Hepatocyte (in vitro differentiated cells): ENCODE data around the gene EXD3. TPM values are rescaled to one million over a fixed set of nuclear protein-coding genes. Genes with fewer than 3 reads are reported as not detected.

Experiments used
- DNase-seq: peaks from one replicate; pipeline ENCODE4 v3.0.0-alpha.2; 2016; ENCODE audit warnings: low spot score
- H2AFZ ChIP-seq: fragments of 200-600 bp; sonication (generic); 2 replicates; pipeline ENCODE4 v1.6.0; 2016; ENCODE audit warnings: antibody characterized with exemption, mild to moderate bottlenecking
- H3K27ac ChIP-seq: fragments of 200-600 bp; sonication (generic); 2 replicates; pipeline ENCODE4 v1.5.1; 2016; ENCODE audit warnings: mild to moderate bottlenecking
- H3K27me3 ChIP-seq: fragments of 200-600 bp; sonication (generic); 2 replicates; pipeline ENCODE4 v1.6.1; 2016
- H3K36me3 ChIP-seq: fragments of 200-600 bp; sonication (generic); replicated peaks from 2 replicates; pipeline ENCODE4 v1.5.1; 2016; ENCODE audit warnings: low read depth; ENCODE audit not compliant: insufficient read depth
- H3K4me1 ChIP-seq: fragments of 200-600 bp; sonication (generic); 2 replicates; pipeline ENCODE4 v1.5.1; 2016; ENCODE audit warnings: mild to moderate bottlenecking, moderate library complexity; ENCODE audit not compliant: insufficient read depth
- H3K4me2 ChIP-seq: fragments of 200-600 bp; sonication (generic); 2 replicates; pipeline ENCODE4 v1.6.0; 2016
- H3K4me3 ChIP-seq: fragments of 200-600 bp; sonication (generic); 2 replicates; pipeline ENCODE4 v1.5.1; 2016; ENCODE audit warnings: mild to moderate bottlenecking
- H3K79me2 ChIP-seq: fragments of 200-600 bp; sonication (generic); 2 replicates; pipeline ENCODE4 v1.6.0; 2017; ENCODE audit warnings: mild to moderate bottlenecking
- H3K9me2 ChIP-seq: fragments of 200-600 bp; sonication (generic); replicated peaks from 2 replicates; pipeline ENCODE4 v1.6.0; 2017; ENCODE audit warnings: mild to moderate bottlenecking; ENCODE audit not compliant: insufficient read depth
- H3K9me3 ChIP-seq: fragments of 200-600 bp; sonication (generic); 2 replicates; pipeline ENCODE4 v1.5.1; 2016; ENCODE audit warnings: low read depth, mild to moderate bottlenecking
- H4K20me1 ChIP-seq: fragments of 200-600 bp; sonication (generic); 2 replicates; pipeline ENCODE4 v1.6.0; 2016; ENCODE audit warnings: mild to moderate bottlenecking; ENCODE audit not compliant: insufficient read depth, poor library complexity, severe bottlenecking
- CTCF ChIP-seq: fragments of 200-600 bp; sonication (generic); IDR thresholded peaks from 2 replicates; pipeline ENCODE4 v1.5.1; 2016; ENCODE audit warnings: antibody characterized with exemption, mild to moderate bottlenecking; ENCODE audit not compliant: poor library complexity
- EZH2 ChIP-seq: fragments of 200-600 bp; sonication (generic); IDR thresholded peaks from 2 replicates; pipeline ENCODE4 v1.6.1; 2016; ENCODE audit warnings: antibody characterized with exemption, mild to moderate bottlenecking, borderline replicate concordance
- EZH2phosphoT487 ChIP-seq: fragments of 200-600 bp; sonication (generic); IDR thresholded peaks from one replicate; pipeline ENCODE4 v1.6.1; 2018; ENCODE audit warnings: antibody characterized with exemption, mild to moderate bottlenecking, low read depth, moderate library complexity; ENCODE audit not compliant: unreplicated experiment, severe bottlenecking
- WGBS: methylation state at CpG from one replicate; pipeline ENCODE4 v1.1.6; 2016; ENCODE audit warnings: low lambda C conversion rate; ENCODE audit errors: missing lambda C conversion rate; 5-methylcytosine and 5-hydroxymethylcytosine counted together
- polyA plus RNA-seq: library from polyadenylated mRNA; unstranded; fragments of >200 nt; fragmentation: Nextera tagmentation; extraction: Ambion mirVana; gene quantifications from 2 replicates; pipeline ENCODE4 v1.2.1, GENCODE V29; 2016
- total RNA-seq: library from RNA; depleted of rRNA; stranded (reverse); fragments of >200 nt; gene quantifications from 2 replicates; pipeline ENCODE4 v1.2.3, GENCODE V29; 2014

EXD3 gene
- total and polyA plus RNA-seq, 2 experiments from 2014 or later, result 11.8 to 21.6 TPM

GRCh38 chr9:137275588-137276472 is 147.1 kb downstream of the EXD3 start:
- DNase-seq, result peak; percentile 3
- no peaks in the 10 kb centered on the region for H3K27me3 ChIP-seq
- H3K9me3 ChIP-seq, result no peaks in the 10 kb centered on the region
- no peak overlapping the region for H3K4me3 ChIP-seq
- TF ChIP-seq EZH2phosphoT487 (no peak), EZH2 (no peak), CTCF (no peak)
- H3K4me1 ChIP-seq, result peaks cover 21% of the 10 kb centered on the region
- H3K36me3 ChIP-seq, result no peaks in the 10 kb centered on the region
- peak overlapping the region; percentile 49 for H3K27ac ChIP-seq
- no peaks in the 10 kb centered on the region for H3K9me2 ChIP-seq
- WGBS, result 91% methylated on average over 20 of the region's 24 CpGs
- no peaks in the 10 kb centered on the region for H3K79me2 ChIP-seq
- no peak overlapping the region for H3K4me2 ChIP-seq
- H2AFZ ChIP-seq, result no peak overlapping the region
- no peaks in the 10 kb centered on the region for H4K20me1 ChIP-seq

- no peak overlapping the region for H3K27ac ChIP-seq
- 96% methylated on average over 10 of the region's 10 CpGs for whole genome bisulfite sequencing
- no peaks in the 10 kb centered on the region for H3K9me3 ChIP-seq
- no peak for DNase-seq
- H3K9me2 ChIP-seq, result no peaks in the 10 kb centered on the region
- H3K4me3 ChIP-seq, result no peak overlapping the region
- H3K79me2 ChIP-seq, result no peaks in the 10 kb centered on the region
- no peaks in the 10 kb centered on the region for H3K36me3 ChIP-seq
- peaks cover 17% of the 10 kb centered on the region for H3K4me1 ChIP-seq
- no peak overlapping the region for H3K4me2 ChIP-seq
- H4K20me1 ChIP-seq, result no peaks in the 10 kb centered on the region
- H3K27me3 ChIP-seq, result no peaks in the 10 kb centered on the region
- no peak for TF ChIP-seq CTCF
- TF ChIP-seq EZH2phosphoT487, result no peak
- no peak for TF ChIP-seq EZH2
- no peak overlapping the region for H2AFZ ChIP-seq
Observed at GRCh38 chr9:137275203-137275587, 147.8 kb downstream of the EXD3 start.

- H3K9me2 ChIP-seq, result no peaks in the 10 kb centered on the region
- H3K36me3 ChIP-seq, result no peaks in the 10 kb centered on the region
- no peaks in the 10 kb centered on the region for H3K9me3 ChIP-seq
- H3K4me1 ChIP-seq, result peaks cover 17% of the 10 kb centered on the region
- no peak for TF ChIP-seq EZH2phosphoT487
- no peak for TF ChIP-seq CTCF
- no peak for TF ChIP-seq EZH2
- WGBS, result 89% methylated on average over 15 of the region's 15 CpGs
- no peak overlapping the region for H3K4me3 ChIP-seq
- H4K20me1 ChIP-seq, result no peaks in the 10 kb centered on the region
- no peaks in the 10 kb centered on the region for H3K27me3 ChIP-seq
- no peak for DNase-seq
- no peak overlapping the region for H3K27ac ChIP-seq
- H3K4me2 ChIP-seq, result no peak overlapping the region
- H2AFZ ChIP-seq, result no peak overlapping the region
- H3K79me2 ChIP-seq, result no peaks in the 10 kb centered on the region
Observed at GRCh38 chr9:137273611-137274320, 149.2 kb downstream of the EXD3 start.
